Omental fat pad (tissue), 4 donors: ENCODE data around the gene FXYD5. TPM values are rescaled to one million over a fixed set of nuclear protein-coding genes. Genes with fewer than 3 reads are reported as not detected.

Experiments used
- ATAC-seq: fragments of 150-250 bp; one replicate; pipeline ENCODE4 v1.9.1; 2016; ENCODE audit warnings: mild to moderate bottlenecking, moderate library complexity; ENCODE audit not compliant: low FRiP score
- DNase-seq: peaks from one replicate; pipeline ENCODE4 v3.0.0-alpha.2; 2019; ENCODE audit warnings: low spot score
- total RNA-seq, 4 donors: library from RNA; depleted of rRNA; stranded (reverse); fragments of >200 nt; gene quantifications; one replicate each; pipeline ENCODE4 v1.1.0, GENCODE V29; 2016
- TF ChIP-seq, protein P1 (sequence below), 3 donors: fragments of 450-650 bp; IDR thresholded peaks; one replicate each; pipeline ENCODE4 v1.5.1; 2016 to 2017; ENCODE audit warnings: antibody characterized with exemption in 3 of 3, mild to moderate bottlenecking in 3 of 3, moderate library complexity in 2 of 3

FXYD5 gene
- total RNA-seq, 4 donors from 2014 or later, result 68.9 to 129 (median 88.8) TPM

DNA sequence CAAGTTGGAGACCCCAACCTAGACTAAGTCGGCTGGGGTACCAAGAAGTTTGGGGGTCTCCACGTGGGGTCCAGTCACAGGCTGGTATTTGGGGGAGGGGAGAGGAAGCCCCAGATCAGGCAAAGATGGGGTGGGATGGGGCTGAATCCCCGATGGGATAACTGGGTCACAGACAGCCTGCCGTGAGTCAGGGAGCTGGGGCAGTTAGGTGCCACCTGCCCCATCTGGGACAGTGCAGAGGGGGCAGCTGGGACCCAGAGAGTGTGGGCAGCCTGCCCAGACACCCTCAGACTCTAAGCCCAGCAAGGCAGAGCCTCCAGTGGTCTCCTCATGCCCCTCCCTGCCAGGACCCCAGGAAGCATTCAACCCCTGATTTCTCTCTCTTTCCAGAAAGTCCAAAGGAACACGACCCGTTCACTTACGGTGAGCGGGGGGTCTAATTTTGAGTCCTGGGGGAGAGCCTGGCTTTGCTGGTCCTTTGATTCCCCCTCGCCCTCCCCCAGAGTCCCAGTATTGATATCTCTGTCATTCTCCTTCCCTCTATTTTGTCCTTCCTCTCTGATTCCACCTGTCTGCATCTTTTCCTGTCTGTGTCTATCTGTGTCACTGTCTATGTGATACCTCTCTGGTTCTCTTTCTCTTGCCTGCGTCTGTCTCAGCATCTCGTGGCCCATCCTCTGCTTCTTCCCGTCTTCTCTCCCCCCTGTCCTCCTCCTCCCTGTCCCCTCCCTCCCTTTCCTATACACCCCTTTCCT lies 14.2 kb upstream of the FXYD5 start:
- DNase-seq (no peak), ATAC-seq (no peak)
- TF ChIP-seq, protein P1, sequence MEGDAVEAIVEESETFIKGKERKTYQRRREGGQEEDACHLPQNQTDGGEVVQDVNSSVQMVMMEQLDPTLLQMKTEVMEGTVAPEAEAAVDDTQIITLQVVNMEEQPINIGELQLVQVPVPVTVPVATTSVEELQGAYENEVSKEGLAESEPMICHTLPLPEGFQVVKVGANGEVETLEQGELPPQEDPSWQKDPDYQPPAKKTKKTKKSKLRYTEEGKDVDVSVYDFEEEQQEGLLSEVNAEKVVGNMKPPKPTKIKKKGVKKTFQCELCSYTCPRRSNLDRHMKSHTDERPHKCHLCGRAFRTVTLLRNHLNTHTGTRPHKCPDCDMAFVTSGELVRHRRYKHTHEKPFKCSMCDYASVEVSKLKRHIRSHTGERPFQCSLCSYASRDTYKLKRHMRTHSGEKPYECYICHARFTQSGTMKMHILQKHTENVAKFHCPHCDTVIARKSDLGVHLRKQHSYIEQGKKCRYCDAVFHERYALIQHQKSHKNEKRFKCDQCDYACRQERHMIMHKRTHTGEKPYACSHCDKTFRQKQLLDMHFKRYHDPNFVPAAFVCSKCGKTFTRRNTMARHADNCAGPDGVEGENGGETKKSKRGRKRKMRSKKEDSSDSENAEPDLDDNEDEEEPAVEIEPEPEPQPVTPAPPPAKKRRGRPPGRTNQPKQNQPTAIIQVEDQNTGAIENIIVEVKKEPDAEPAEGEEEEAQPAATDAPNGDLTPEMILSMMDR (IDR thresholded peaks at IDR 0.05), result no peak

DNA sequence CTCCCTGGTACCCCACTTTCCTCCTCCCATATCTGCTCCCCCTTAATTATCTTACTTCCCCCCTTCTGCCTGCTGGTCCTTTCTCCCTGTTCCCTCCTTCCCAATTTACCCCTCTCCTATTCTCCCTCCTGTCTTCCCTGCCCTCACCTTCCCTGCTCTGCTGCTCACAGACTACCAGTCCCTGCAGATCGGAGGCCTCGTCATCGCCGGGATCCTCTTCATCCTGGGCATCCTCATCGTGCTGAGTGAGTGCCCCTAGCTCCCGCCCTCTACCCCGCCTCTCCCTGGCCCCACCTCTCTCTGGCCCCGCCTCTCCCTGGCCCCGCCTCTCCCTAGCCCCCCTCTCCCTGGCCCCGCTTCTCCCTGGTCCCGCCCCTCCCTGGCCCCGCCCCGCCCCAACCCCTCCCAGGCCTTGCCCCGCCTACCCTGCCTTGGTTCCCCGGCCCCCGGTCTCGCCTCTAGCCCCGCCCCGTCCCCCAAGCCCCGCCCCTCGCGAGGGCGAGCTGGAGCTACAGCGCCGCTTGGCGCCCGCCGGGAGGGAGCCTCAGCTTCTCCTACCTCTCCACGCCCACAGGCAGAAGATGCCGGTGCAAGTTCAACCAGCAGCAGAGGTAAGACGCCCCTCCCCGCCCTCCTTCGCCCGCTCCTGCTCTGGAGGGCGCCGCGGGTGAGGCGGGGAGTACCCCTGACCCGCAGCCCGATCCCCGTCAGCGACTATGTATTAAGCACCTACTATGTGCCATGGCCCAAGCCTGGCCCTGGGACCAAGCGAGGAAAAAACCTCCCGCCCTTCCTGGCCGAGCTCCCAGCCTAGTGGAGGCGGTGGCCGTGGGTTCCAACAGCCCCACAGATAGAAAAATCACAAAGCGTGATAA lies 13.3 kb upstream of the FXYD5 start:
- ATAC-seq (peak; percentile 70), DNase-seq (peak; percentile 89)
- TF ChIP-seq, protein P1 (IDR thresholded peaks at IDR 0.05), result no peak

DNA sequence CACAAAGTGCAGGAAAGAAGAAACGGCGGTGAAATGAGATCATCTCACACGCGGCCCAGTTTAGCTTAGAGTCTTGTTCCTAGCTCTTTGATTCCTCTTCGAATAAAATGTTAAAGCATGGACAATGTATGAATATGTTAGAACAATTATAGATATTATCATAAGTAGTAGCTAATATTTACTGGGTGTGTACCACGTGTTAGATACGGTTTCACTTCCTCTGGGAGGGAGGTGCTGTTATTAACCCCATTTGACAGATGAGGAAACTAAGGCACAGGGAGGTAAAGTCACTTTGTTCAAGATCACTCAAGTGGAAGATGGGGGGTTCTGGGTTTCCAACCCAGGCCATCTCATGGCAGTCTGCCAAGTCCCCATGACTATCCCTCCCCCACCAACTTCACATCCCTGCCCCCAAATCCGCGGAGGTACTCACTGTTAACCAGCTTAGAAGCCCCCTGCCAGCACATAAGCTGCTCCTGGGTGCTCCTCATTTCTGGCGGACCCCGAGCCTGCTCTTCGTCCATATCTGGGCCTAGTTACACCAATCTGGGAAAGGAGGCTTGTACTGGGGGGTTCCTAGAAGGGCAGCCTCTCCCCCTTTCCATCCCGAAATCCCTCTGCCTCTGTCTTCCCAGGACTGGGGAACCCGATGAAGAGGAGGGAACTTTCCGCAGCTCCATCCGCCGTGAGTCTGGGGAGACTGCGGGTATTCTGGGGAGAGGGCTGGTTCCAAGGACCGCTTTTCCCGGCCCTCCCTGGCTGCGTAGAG lies 12.5 kb upstream of the FXYD5 start:
- TF ChIP-seq, protein P1 (IDR thresholded peaks at IDR 0.05), result no peak
- ATAC-seq, result no peak
- no peak for DNase-seq

DNA sequence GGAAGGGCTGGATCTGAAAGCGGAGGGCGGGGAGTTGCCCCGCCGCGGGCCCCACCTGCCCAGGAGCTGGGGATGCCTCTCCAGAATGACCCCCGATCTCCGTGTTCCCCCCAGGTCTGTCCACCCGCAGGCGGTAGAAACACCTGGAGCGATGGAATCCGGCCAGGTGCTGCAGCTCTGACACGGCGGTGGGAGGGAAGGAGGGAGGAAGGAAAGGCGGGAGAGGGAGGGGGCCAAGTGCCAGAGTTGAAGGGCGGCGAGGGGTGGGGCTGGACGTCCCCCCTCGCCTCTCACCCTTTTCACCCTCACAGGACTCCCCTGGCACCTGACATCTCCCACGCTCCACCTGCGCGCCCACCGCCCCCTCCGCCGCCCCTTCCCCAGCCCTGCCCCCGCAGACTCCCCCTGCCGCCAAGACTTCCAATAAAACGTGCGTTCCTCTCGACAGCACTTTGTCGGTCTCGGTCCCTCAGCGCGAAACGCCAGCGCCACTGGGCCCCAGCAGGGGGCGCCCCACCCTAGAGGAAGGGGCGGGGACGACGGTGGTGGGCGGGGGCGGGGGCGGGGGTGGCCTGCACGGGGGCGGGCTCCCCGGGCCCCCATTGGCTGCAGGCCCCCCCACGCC lies 11.8 kb upstream of the FXYD5 start:
- TF ChIP-seq, protein P1 (IDR thresholded peaks at IDR 0.05), result no peak
- DNase-seq (no peak), ATAC-seq (no peak)

DNA sequence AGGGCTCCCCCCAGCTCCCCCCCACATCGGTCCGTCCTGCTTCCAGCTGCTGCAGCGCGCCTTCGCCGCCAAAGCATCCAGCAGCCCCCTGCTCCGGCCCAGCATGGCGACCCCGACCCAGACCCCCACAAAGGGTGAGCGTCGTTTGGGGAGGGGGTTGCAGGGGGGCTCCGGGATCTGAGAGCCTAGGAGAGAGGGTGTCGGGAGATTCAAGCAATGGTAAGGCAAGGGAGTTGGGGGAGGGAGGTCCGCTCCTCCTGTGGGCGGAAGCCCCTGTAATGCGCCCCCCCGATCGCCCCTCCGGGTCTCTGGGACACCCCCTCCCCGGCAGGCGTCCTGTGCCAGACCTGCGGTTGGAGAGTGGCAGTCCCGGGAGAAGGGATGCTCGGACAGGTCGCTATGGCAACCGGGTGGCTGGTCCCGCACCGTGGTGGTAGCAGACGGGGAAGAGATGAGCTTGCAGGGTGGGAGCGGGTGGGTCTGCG lies 11.3 kb upstream of the FXYD5 start, which contains the start of gene FXYD7:
Gene FXYD7, plus strand, starts transcription at position 25 of the 485 bp plus-strand sequence. Its CDS starts 79 bp downstream, at position 104.
- no peak for DNase-seq
- no peak for ATAC-seq
- TF ChIP-seq, protein P1 (IDR thresholded peaks at IDR 0.05), result no peak

DNA sequence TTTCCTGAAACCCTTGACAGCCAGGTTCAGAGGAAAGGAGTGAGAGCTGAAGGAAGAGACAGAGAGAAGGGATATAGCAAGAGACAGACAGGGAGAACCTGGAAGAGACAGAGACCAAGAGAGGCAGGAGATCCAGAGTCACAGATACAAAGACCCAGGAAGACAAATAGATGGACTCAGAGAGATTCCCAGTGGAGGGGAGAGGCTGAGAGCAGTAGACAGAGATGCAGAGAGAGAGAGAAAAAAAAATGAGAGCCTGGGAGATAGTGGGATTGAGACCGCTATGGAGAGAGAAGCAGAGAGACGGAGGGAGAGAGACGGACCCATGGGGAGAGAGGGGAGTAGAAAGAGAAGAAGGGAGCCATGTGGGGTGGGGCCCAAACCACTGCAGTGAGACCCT lies 10.7 kb upstream of the FXYD5 start:
- ATAC-seq (no peak), DNase-seq (no peak)
- TF ChIP-seq, protein P1 (IDR thresholded peaks at IDR 0.05), result no peak
